ENCODE measurements around the gene CEP120. TPM values are rescaled to one million over a fixed set of nuclear protein-coding genes. Genes with fewer than 3 reads are reported as not detected.

Gene CEP120
- total RNA-seq, 2 donors from 2014 or later: 19.9 to 23.5 TPM

DNA sequence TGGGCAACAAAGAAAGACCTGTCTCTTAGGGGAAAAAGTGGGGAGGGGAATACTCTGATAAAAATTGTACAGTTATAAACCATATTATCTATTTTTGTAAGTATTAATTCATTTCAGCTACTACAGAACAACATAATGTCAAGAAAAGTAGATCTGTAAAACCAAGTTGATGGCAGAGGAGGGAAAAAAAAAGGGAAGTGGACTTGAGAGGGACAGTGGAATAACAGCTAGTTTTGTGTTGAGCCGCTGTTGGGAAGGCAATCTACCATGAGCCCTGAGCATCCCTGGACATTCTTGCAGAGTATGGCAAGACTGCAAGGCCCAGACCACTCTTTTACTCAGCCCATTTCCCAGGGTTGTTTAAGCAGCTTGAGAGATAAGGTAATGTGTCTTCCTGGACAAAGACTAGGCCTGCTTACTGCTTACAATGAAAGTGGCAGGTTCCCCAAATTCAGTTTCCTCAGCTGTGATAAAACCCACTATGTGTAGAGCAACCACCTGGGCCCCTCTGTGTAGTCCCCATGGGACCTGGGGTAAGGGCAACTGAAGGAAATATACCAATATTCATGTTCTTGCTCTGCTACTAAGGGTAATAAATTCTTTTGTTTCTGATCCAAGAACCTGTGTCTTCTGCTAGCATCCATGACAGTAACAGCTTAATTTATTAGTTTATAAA is 25.0 kb downstream of the CEP120 start:
- no peaks in the 10 kb centered on the region for H3K9me3 ChIP-seq (ENCODE audit: control insufficient read depth, low read length)
- 80 to 93% methylated on average over 1 of the region's 1 CpG for WGBS, 2 experiments (ENCODE audit: insufficient coverage in 1 of 2, insufficient read length in 1 of 2)

DNA sequence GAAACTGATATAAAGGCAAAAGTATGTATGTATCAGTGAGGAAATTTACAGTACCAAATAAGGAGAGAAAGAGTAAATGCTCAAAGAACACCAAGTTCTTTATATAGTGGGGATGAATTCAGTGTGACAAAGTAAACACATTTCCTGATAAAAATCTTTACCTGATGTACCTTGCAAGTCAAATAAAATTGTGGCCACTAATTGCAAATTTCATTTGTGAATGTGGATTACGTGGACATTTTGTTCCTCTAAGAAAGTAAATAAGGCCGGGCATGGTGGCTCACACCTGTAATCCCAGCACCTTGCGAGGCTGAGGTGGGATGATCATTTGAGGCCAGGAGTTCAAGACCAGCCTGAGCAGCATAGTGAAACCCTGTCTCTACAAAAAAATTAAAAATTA is 25.7 kb downstream of the CEP120 start:
- Histone ChIP-seq H3K36me3 (ENCODE audit: control insufficient read depth, insufficient read depth, low read length) (peaks cover 66% of the 10 kb centered on the region), H3K4me3 (ENCODE audit: low read length) (no peak overlapping the region), H3K9ac (ENCODE audit: extremely low read depth, low read length, poor library complexity, severe bottlenecking) (no peak overlapping the region), H3K27me3 (ENCODE audit: control insufficient read depth, insufficient read depth, low read length, poor library complexity, severe bottlenecking) (no peaks in the 10 kb centered on the region), H3K27ac (ENCODE audit: low read depth, low read length) (no peak overlapping the region), H3K9me3 (ENCODE audit: control insufficient read depth, low read length) (no peaks in the 10 kb centered on the region), H3K4me1 (ENCODE audit: control insufficient read depth, insufficient read depth, low read length) (no peaks in the 10 kb centered on the region)
- Mint-ChIP-seq H3K4me3 (no peak overlapping the region), H3K27ac (no peak overlapping the region), H3K9me3 (no peaks in the 10 kb centered on the region), H3K27me3 (ENCODE audit: insufficient read depth) (no peaks in the 10 kb centered on the region), H3K36me3 (ENCODE audit: low read depth) (peaks cover 51% of the 10 kb centered on the region), H3K4me1 (no peaks in the 10 kb centered on the region)
- TF ChIP-seq, protein P1, sequence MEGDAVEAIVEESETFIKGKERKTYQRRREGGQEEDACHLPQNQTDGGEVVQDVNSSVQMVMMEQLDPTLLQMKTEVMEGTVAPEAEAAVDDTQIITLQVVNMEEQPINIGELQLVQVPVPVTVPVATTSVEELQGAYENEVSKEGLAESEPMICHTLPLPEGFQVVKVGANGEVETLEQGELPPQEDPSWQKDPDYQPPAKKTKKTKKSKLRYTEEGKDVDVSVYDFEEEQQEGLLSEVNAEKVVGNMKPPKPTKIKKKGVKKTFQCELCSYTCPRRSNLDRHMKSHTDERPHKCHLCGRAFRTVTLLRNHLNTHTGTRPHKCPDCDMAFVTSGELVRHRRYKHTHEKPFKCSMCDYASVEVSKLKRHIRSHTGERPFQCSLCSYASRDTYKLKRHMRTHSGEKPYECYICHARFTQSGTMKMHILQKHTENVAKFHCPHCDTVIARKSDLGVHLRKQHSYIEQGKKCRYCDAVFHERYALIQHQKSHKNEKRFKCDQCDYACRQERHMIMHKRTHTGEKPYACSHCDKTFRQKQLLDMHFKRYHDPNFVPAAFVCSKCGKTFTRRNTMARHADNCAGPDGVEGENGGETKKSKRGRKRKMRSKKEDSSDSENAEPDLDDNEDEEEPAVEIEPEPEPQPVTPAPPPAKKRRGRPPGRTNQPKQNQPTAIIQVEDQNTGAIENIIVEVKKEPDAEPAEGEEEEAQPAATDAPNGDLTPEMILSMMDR (conservative IDR thresholded peaks at IDR 0.05): no peak
- 91 to 100% methylated on average over 2 to 3 of the region's 3 CpGs for WGBS, 2 experiments (ENCODE audit: insufficient coverage in 1 of 2, insufficient read length in 1 of 2)
- no peak for DNase-seq

More for the DNA sequence above, 25.0 kb downstream of the CEP120 start:
- DNase-seq: no peak
- no peaks in the 10 kb centered on the region for H3K27me3 Mint-ChIP-seq (ENCODE audit: insufficient read depth)
- H3K36me3 ChIP-seq (ENCODE audit: control insufficient read depth, insufficient read depth, low read length): peaks cover 66% of the 10 kb centered on the region
- no peak overlapping the region for H3K27ac ChIP-seq (ENCODE audit: low read depth, low read length)
- TF ChIP-seq, protein P1 (conservative IDR thresholded peaks at IDR 0.05): no peak
- H3K4me1 ChIP-seq (ENCODE audit: control insufficient read depth, insufficient read depth, low read length): no peaks in the 10 kb centered on the region
- no peak overlapping the region for H3K9ac ChIP-seq (ENCODE audit: extremely low read depth, low read length, poor library complexity, severe bottlenecking)
- no peaks in the 10 kb centered on the region for H3K27me3 ChIP-seq (ENCODE audit: control insufficient read depth, insufficient read depth, low read length, poor library complexity, severe bottlenecking)
- H3K4me1 Mint-ChIP-seq: no peaks in the 10 kb centered on the region
- no peaks in the 10 kb centered on the region for H3K9me3 Mint-ChIP-seq
- H3K4me3 Mint-ChIP-seq: no peak overlapping the region
- H3K27ac Mint-ChIP-seq: no peak overlapping the region
- H3K4me3 ChIP-seq (ENCODE audit: low read length): no peak overlapping the region
- H3K36me3 Mint-ChIP-seq (ENCODE audit: low read depth): peaks cover 52% of the 10 kb centered on the region

DNA sequence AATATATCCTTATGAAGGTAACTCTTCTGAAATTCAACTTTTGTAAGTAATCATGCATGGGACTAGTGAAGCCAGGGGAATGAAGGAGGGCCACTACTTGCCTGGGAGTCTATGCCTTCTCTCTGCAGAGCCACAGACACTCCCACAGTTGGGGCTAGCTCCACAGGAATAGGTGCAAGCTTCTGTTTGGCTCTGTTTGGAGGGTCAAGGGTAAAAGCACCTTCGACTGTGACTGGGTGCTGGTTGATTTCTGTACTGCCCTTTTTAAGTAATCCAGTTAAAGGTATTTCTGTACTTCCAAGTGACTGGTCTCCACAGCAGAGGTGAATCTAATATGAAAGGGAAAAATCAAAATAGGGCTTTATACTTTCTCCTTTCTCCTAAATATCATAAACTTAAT is 32.2 kb downstream of the CEP120 start:
- no peaks in the 10 kb centered on the region for H3K27me3 ChIP-seq (ENCODE audit: control insufficient read depth, insufficient read depth, low read length, poor library complexity, severe bottlenecking)
- 90 to 100% methylated on average over 1 of the region's 1 CpG for WGBS, 2 experiments (ENCODE audit: insufficient coverage in 1 of 2, insufficient read length in 1 of 2)
- DNase-seq: no peak
- H3K27ac Mint-ChIP-seq: no peak overlapping the region
- peaks cover 76% of the 10 kb centered on the region for H3K36me3 ChIP-seq (ENCODE audit: control insufficient read depth, insufficient read depth, low read length)
- no peaks in the 10 kb centered on the region for H3K9me3 Mint-ChIP-seq
- TF ChIP-seq, protein P1 (conservative IDR thresholded peaks at IDR 0.05): no peak
- no peaks in the 10 kb centered on the region for H3K4me1 ChIP-seq (ENCODE audit: control insufficient read depth, insufficient read depth, low read length)
- no peaks in the 10 kb centered on the region for H3K27me3 Mint-ChIP-seq (ENCODE audit: insufficient read depth)
- H3K4me3 ChIP-seq (ENCODE audit: low read length): no peak overlapping the region
- H3K36me3 Mint-ChIP-seq (ENCODE audit: low read depth): peaks cover 54% of the 10 kb centered on the region
- no peak overlapping the region for H3K9ac ChIP-seq (ENCODE audit: extremely low read depth, low read length, poor library complexity, severe bottlenecking)
- H3K9me3 ChIP-seq (ENCODE audit: control insufficient read depth, low read length): no peaks in the 10 kb centered on the region
- no peak overlapping the region for H3K27ac ChIP-seq (ENCODE audit: low read depth, low read length)
- no peaks in the 10 kb centered on the region for H3K4me1 Mint-ChIP-seq
- H3K4me3 Mint-ChIP-seq: no peak overlapping the region

Measured in endodermal cell (in vitro differentiated cells).